Measurements from ENCODE around the gene ARID3B. TPM values are rescaled to one million over a fixed set of nuclear protein-coding genes. Genes with fewer than 3 reads are reported as not detected.

ARID3B gene
- total and polyA plus RNA-seq, 2 experiments from 2014 or later: 13.2 to 19.8 TPM

- Histone ChIP-seq H3K4me2 (no peak overlapping the region), H3K27me3 (no peaks in the 10 kb centered on the region), H3K79me2 (no peaks in the 10 kb centered on the region), H3K4me3 (no peak overlapping the region), H4K20me1 (ENCODE audit: insufficient read depth, poor library complexity, severe bottlenecking) (no peaks in the 10 kb centered on the region), H3K36me3 (replicated peaks; ENCODE audit: insufficient read depth, low read depth) (no peaks in the 10 kb centered on the region), H3K4me1 (ENCODE audit: insufficient read depth) (no peaks in the 10 kb centered on the region), H2AFZ (no peak overlapping the region), H3K9me2 (replicated peaks; ENCODE audit: insufficient read depth) (no peaks in the 10 kb centered on the region), H3K9me3 (ENCODE audit: low read depth) (no peaks in the 10 kb centered on the region), H3K27ac (no peak overlapping the region)
- TF ChIP-seq EZH2phosphoT487 (IDR thresholded peaks at IDR 0.05; ENCODE audit: low read depth, severe bottlenecking, unreplicated experiment): no peak
- TF ChIP-seq EZH2 (IDR thresholded peaks at IDR 0.05; ENCODE audit: borderline replicate concordance): no peak
- no peak for TF ChIP-seq CTCF (IDR thresholded peaks at IDR 0.05; ENCODE audit: poor library complexity)
- no peak for DNase-seq (ENCODE audit: low spot score)
- WGBS (ENCODE audit: low lambda C conversion rate, missing lambda C conversion rate): 100% methylated on average over 3 of the region's 3 CpGs
Observed at GRCh38 chr15:74578496-74578994, 37.5 kb downstream of the ARID3B start.

GRCh38 chr15:74579001-74579400 lies 38.0 kb downstream of the ARID3B start:
- Histone ChIP-seq H3K4me2 (no peak overlapping the region), H3K27ac (no peak overlapping the region), H3K79me2 (no peaks in the 10 kb centered on the region), H3K27me3 (no peaks in the 10 kb centered on the region), H3K36me3 (replicated peaks; ENCODE audit: insufficient read depth, low read depth) (no peaks in the 10 kb centered on the region), H4K20me1 (ENCODE audit: insufficient read depth, poor library complexity, severe bottlenecking) (no peaks in the 10 kb centered on the region), H3K4me1 (ENCODE audit: insufficient read depth) (no peaks in the 10 kb centered on the region), H3K9me3 (ENCODE audit: low read depth) (no peaks in the 10 kb centered on the region), H3K9me2 (replicated peaks; ENCODE audit: insufficient read depth) (no peaks in the 10 kb centered on the region), H2AFZ (no peak overlapping the region), H3K4me3 (no peak overlapping the region)
- WGBS (ENCODE audit: low lambda C conversion rate, missing lambda C conversion rate): 94% methylated on average over 9 of the region's 9 CpGs
- DNase-seq (ENCODE audit: low spot score): no peak
- TF ChIP-seq EZH2phosphoT487 (IDR thresholded peaks at IDR 0.05; ENCODE audit: low read depth, severe bottlenecking, unreplicated experiment): no peak
- TF ChIP-seq EZH2 (IDR thresholded peaks at IDR 0.05; ENCODE audit: borderline replicate concordance): no peak

GRCh38 chr15:74580538-74581350 lies 39.7 kb downstream of the ARID3B start:
- H3K9me3 ChIP-seq (ENCODE audit: low read depth): no peaks in the 10 kb centered on the region
- no peak overlapping the region for H3K4me3 ChIP-seq
- H3K79me2 ChIP-seq: no peaks in the 10 kb centered on the region
- no peak for DNase-seq (ENCODE audit: low spot score)
- H3K4me1 ChIP-seq (ENCODE audit: insufficient read depth): peaks cover 10% of the 10 kb centered on the region
- no peaks in the 10 kb centered on the region for H3K9me2 ChIP-seq (replicated peaks; ENCODE audit: insufficient read depth)
- H3K27me3 ChIP-seq: no peaks in the 10 kb centered on the region
- H3K27ac ChIP-seq: no peak overlapping the region
- 72% methylated on average over 7 of the region's 7 CpGs for WGBS (ENCODE audit: low lambda C conversion rate, missing lambda C conversion rate)
- no peak overlapping the region for H3K4me2 ChIP-seq
- TF ChIP-seq EZH2 (IDR thresholded peaks at IDR 0.05; ENCODE audit: borderline replicate concordance): no peak
- no peak for TF ChIP-seq CTCF (IDR thresholded peaks at IDR 0.05; ENCODE audit: poor library complexity)
- TF ChIP-seq EZH2phosphoT487 (IDR thresholded peaks at IDR 0.05; ENCODE audit: low read depth, severe bottlenecking, unreplicated experiment): no peak
- no peaks in the 10 kb centered on the region for H4K20me1 ChIP-seq (ENCODE audit: insufficient read depth, poor library complexity, severe bottlenecking)
- no peaks in the 10 kb centered on the region for H3K36me3 ChIP-seq (replicated peaks; ENCODE audit: insufficient read depth, low read depth)
- H2AFZ ChIP-seq: no peak overlapping the region

GRCh38 chr15:74584204-74584603 lies 43.2 kb downstream of the ARID3B start:
- peaks cover 10% of the 10 kb centered on the region for H3K4me1 ChIP-seq (ENCODE audit: insufficient read depth)
- H2AFZ ChIP-seq: no peak overlapping the region
- H3K27ac ChIP-seq: no peak overlapping the region
- H3K9me3 ChIP-seq (ENCODE audit: low read depth): no peaks in the 10 kb centered on the region
- no peaks in the 10 kb centered on the region for H3K9me2 ChIP-seq (replicated peaks; ENCODE audit: insufficient read depth)
- H4K20me1 ChIP-seq (ENCODE audit: insufficient read depth, poor library complexity, severe bottlenecking): no peaks in the 10 kb centered on the region
- DNase-seq (ENCODE audit: low spot score): no peak
- no peaks in the 10 kb centered on the region for H3K79me2 ChIP-seq
- WGBS (ENCODE audit: low lambda C conversion rate, missing lambda C conversion rate): 68% methylated on average over 2 of the region's 2 CpGs
- no peak overlapping the region for H3K4me2 ChIP-seq
- no peak overlapping the region for H3K4me3 ChIP-seq
- TF ChIP-seq EZH2 (IDR thresholded peaks at IDR 0.05; ENCODE audit: borderline replicate concordance): no peak
- H3K27me3 ChIP-seq: no peaks in the 10 kb centered on the region
- no peaks in the 10 kb centered on the region for H3K36me3 ChIP-seq (replicated peaks; ENCODE audit: insufficient read depth, low read depth)
